ENCODE data around the gene RNF6. TPM values are rescaled to one million over a fixed set of nuclear protein-coding genes. Genes with fewer than 3 reads are reported as not detected.
A peak's percentile ranks its signal among the peaks of the same experiment; 100 is the strongest.

Gene RNF6
- total RNA-seq, 6 experiments from 2014 or later, result 8.2 to 17.3 (median 11.3) TPM

DNA sequence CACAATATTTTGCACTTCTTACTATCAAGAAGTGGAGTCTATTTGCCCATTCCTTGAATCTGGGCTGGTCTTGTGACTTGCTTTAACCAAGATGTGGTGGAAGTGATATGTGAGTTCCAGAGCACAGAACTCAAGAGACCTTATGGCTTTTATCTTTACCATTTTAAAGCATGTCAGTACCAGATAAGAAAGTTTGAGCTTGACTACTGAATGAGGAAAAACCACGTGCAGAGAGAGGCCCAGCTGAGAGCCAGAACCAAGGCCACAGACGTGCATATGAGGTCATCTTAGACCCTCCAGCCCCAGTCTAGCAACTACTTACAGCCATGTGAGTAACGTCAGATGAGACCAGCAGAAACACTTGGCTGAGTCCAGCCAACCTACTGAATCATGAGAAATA lies 25.5 kb upstream of the RNF6 start:
- no peak overlapping the region for H3K4me3 ChIP-seq
- no peaks in the 10 kb centered on the region for H3K36me3 ChIP-seq
- ATAC-seq (peak in 3 of 4 donors; percentile 20 to 35 (median 29)), DNase-seq (no peak)
- H3K27me3 ChIP-seq, result no peaks in the 10 kb centered on the region
- TF ChIP-seq, protein P1, sequence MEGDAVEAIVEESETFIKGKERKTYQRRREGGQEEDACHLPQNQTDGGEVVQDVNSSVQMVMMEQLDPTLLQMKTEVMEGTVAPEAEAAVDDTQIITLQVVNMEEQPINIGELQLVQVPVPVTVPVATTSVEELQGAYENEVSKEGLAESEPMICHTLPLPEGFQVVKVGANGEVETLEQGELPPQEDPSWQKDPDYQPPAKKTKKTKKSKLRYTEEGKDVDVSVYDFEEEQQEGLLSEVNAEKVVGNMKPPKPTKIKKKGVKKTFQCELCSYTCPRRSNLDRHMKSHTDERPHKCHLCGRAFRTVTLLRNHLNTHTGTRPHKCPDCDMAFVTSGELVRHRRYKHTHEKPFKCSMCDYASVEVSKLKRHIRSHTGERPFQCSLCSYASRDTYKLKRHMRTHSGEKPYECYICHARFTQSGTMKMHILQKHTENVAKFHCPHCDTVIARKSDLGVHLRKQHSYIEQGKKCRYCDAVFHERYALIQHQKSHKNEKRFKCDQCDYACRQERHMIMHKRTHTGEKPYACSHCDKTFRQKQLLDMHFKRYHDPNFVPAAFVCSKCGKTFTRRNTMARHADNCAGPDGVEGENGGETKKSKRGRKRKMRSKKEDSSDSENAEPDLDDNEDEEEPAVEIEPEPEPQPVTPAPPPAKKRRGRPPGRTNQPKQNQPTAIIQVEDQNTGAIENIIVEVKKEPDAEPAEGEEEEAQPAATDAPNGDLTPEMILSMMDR (IDR thresholded peaks at IDR 0.05), result no peak
- no peak for TF ChIP-seq POLR2A (IDR thresholded peaks at IDR 0.05)
- intact Hi-C loops (cut with DNase I), result no loop called here
- no peaks in the 10 kb centered on the region for H3K4me1 ChIP-seq
- H3K9me3 ChIP-seq, result no peaks in the 10 kb centered on the region
- WGBS (ENCODE audit: insufficient coverage, low coverage, low lambda C conversion rate, missing lambda C conversion rate), result 30% methylated on average over 3 of the region's 3 CpGs
- no peak overlapping the region for H3K27ac ChIP-seq

DNA sequence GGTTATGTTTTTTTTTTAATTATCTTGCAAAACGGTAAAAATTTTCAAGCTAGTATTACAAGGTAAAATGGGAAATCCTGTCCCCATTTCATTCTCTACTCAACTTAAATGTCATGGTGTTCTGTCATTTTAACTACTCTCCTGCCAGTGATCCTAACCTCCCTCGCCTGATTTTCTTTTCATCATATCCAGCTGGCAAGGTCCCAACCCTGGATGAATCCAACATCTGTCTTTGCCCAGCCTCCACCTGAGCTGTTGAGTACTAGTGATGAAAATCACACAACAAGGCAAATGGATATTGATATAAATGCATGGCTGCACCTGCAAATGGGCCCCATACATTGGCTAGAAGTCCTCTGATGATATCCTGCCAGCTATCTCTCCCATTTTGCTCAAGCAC lies 24.9 kb upstream of the RNF6 start:
- Histone ChIP-seq H3K9me3 (no peaks in the 10 kb centered on the region), H3K36me3 (no peaks in the 10 kb centered on the region), H3K4me3 (no peak overlapping the region), H3K27me3 (no peaks in the 10 kb centered on the region), H3K27ac (no peak overlapping the region), H3K4me1 (no peaks in the 10 kb centered on the region)
- TF ChIP-seq, protein P1 (IDR thresholded peaks at IDR 0.05), result no peak
- no peak for TF ChIP-seq POLR2A (IDR thresholded peaks at IDR 0.05)
- ATAC-seq, result no peak
- no peak for DNase-seq
- intact Hi-C loops (cut with DNase I), result no loop called here
- WGBS (ENCODE audit: insufficient coverage, low coverage, low lambda C conversion rate, missing lambda C conversion rate), result 75% methylated on average over 2 of the region's 2 CpGs

DNA sequence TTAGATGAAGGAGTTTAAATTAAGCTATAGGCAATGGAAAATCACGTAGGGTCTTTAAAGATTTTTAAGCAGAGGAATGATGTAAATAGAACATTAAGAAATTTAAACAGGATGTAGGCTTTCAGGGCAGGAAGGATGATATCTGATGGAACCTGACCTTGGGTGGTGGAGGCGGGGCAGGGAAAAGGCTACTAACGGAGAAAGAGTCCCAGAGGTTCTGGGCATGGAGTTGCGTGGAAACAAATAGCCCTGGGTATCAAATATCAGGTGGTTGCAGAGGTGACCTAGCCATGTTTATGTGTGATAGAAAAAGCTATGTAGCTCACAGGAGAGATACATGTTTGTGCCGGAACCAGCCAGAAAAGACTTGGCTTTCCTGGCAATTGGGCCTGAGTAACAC lies 24.0 kb upstream of the RNF6 start:
- 73% methylated on average over 5 of the region's 5 CpGs for WGBS (ENCODE audit: insufficient coverage, low coverage, low lambda C conversion rate, missing lambda C conversion rate)
- Histone ChIP-seq H3K9me3 (no peaks in the 10 kb centered on the region), H3K27ac (no peak overlapping the region), H3K27me3 (no peaks in the 10 kb centered on the region), H3K36me3 (no peaks in the 10 kb centered on the region), H3K4me3 (no peak overlapping the region), H3K4me1 (no peaks in the 10 kb centered on the region)
- intact Hi-C loops (cut with DNase I), result no loop called here
- TF ChIP-seq POLR2A (IDR thresholded peaks at IDR 0.05), result no peak
- TF ChIP-seq, protein P1 (IDR thresholded peaks at IDR 0.05), result no peak
- peak; percentile 20 to 57 (median 50) for ATAC-seq
- DNase-seq, result no peak

DNA sequence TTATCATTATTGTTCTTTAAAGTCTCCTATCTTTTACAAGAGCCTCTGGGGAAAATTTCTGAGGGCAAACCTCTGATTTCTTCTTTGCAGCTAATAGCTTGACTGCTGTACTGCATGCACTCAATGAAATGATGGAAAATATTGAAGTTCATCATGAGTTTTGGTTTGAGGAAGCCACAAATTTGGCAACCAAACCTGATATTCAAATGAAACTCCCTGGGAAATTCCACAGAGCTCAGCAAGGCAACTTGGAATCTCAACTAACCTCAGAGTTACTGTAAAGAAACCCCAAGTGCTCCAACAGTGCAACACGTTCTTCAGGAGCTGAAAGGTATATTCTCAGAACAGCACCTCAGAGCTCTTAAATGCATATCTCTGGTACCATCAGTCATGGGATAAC lies 14.2 kb upstream of the RNF6 start:
- Histone ChIP-seq H3K27ac (no peak overlapping the region), H3K36me3 (no peaks in the 10 kb centered on the region), H3K27me3 (no peaks in the 10 kb centered on the region), H3K4me1 (no peaks in the 10 kb centered on the region), H3K4me3 (no peak overlapping the region), H3K9me3 (no peaks in the 10 kb centered on the region)
- 60% methylated on average over 1 of the region's 1 CpG for whole genome bisulfite sequencing (ENCODE audit: insufficient coverage, low coverage, low lambda C conversion rate, missing lambda C conversion rate)
- DNase-seq (no peak), ATAC-seq (no peak)
- TF ChIP-seq, protein P1 (IDR thresholded peaks at IDR 0.05), result no peak
- no peak for TF ChIP-seq POLR2A (IDR thresholded peaks at IDR 0.05)
- intact Hi-C loops (cut with DNase I), result no loop called here

DNA sequence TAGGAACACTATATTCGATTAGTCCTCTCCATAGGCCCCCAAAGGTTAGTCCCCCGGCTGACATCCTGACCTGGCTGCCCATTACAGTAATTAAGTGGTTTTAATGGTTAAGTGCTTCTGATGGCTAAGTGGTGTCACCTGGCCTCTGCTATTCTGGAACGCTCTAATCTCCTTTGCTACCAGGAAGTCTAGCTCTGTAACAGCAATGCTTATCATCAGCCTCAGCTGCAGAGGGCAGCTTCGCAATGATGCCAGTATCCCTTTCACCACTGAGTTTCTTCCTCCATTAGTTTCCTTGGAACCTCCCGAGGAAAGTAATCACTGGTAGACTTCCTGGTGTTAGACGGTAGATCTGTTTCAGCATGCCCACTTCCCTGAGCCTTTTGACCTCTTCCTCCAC lies 8.6 kb upstream of the RNF6 start:
- TF ChIP-seq, protein P1 (IDR thresholded peaks at IDR 0.05), result no peak
- TF ChIP-seq POLR2A (IDR thresholded peaks at IDR 0.05), result no peak
- Histone ChIP-seq H3K9me3 (no peaks in the 10 kb centered on the region), H3K4me1 (no peaks in the 10 kb centered on the region), H3K27ac (no peak overlapping the region), H3K36me3 (no peaks in the 10 kb centered on the region), H3K27me3 (no peaks in the 10 kb centered on the region), H3K4me3 (no peak overlapping the region)
- no peak for ATAC-seq
- 65% methylated on average over 6 of the region's 6 CpGs for whole genome bisulfite sequencing (ENCODE audit: insufficient coverage, low coverage, low lambda C conversion rate, missing lambda C conversion rate)
- no peak for DNase-seq
- intact Hi-C loops (cut with DNase I), result no loop called here

Measured in right lobe of liver (tissue), 6 donors.